HepG2 (cell line): ENCODE data around the gene MDM4. TPM values are rescaled to one million over a fixed set of nuclear protein-coding genes. Genes with fewer than 3 reads are reported as not detected.

Experiments used
- BATF2 ChIP-seq: sonication (generic); formaldehyde crosslinking; IDR thresholded peaks from 2 replicates; pipeline ENCODE4 v1.8.0; 2022; ENCODE audit warnings: mild to moderate bottlenecking, missing genetic modification reagents, moderate library complexity
- CTCF ChIP-seq: sonication (generic); formaldehyde crosslinking; IDR thresholded peaks from 2 replicates; pipeline ENCODE4 v1.5.0; 2020; ENCODE audit warnings: mild to moderate bottlenecking, missing genetic modification reagents, moderate library complexity
- FOXA3 ChIP-seq: IDR thresholded peaks from 2 replicates; pipeline ENCODE4 v1.6.1; 2016; ENCODE audit warnings: missing genetic modification reagents, missing compliant biosample characterization
- GABPB1 ChIP-seq: IDR thresholded peaks from 2 replicates; pipeline ENCODE4 v1.6.1; 2016; ENCODE audit warnings: mild to moderate bottlenecking, missing genetic modification reagents, moderate library complexity, missing compliant biosample characterization
- GMEB1 ChIP-seq: sonication (generic); formaldehyde crosslinking; IDR thresholded peaks from 2 replicates; pipeline ENCODE4 v1.5.1; 2020; ENCODE audit warnings: missing genetic modification reagents, mild to moderate bottlenecking, borderline replicate concordance
- HHEX ChIP-seq: IDR thresholded peaks from 2 replicates; pipeline ENCODE4 v1.6.1; 2016; ENCODE audit warnings: control low read depth
- HNRNPH1 ChIP-seq: fragments of 200-400 bp; formaldehyde crosslinking; optimal IDR thresholded peaks from 2 replicates; pipeline ENCODE3; 2017; ENCODE audit warnings: mild to moderate bottlenecking, low read depth, low read length
- IRF2 ChIP-seq: IDR thresholded peaks from 2 replicates; pipeline ENCODE4 v1.6.1; 2018; ENCODE audit warnings: missing genetic modification reagents, missing compliant biosample characterization
- KDM4B ChIP-seq: sonication (generic); formaldehyde crosslinking; IDR thresholded peaks from 2 replicates; pipeline ENCODE4 v1.4.0; 2020; ENCODE audit warnings: missing genetic modification reagents
- MTA1 ChIP-seq: sonication (generic); formaldehyde crosslinking; IDR thresholded peaks from 2 replicates; pipeline ENCODE4 v1.4.0; 2020; ENCODE audit warnings: missing genetic modification reagents, mild to moderate bottlenecking, borderline replicate concordance
- MYC ChIP-seq: sonication (generic); formaldehyde crosslinking; IDR thresholded peaks from 2 replicates; pipeline ENCODE4 v1.9.0; 2021; ENCODE audit warnings: missing genetic modification reagents, borderline replicate concordance
- PHF21A ChIP-seq: sonication (generic); formaldehyde crosslinking; IDR thresholded peaks from 2 replicates; pipeline ENCODE4 v1.5.0; 2020; ENCODE audit warnings: mild to moderate bottlenecking, missing genetic modification reagents
- RAD21 ChIP-seq: fragments of 450-650 bp; formaldehyde crosslinking; IDR thresholded peaks from 2 replicates; pipeline ENCODE4 v1.5.0; 2020; ENCODE audit warnings: mild to moderate bottlenecking
- REXO4 ChIP-seq: sonication (generic); formaldehyde crosslinking; IDR thresholded peaks from 2 replicates; pipeline ENCODE4 v1.8.0; 2022; ENCODE audit warnings: missing genetic modification reagents, mild to moderate bottlenecking, borderline replicate concordance
- RFXAP ChIP-seq: sonication (generic); formaldehyde crosslinking; IDR thresholded peaks from 2 replicates; pipeline ENCODE4 v1.4.0; 2020; ENCODE audit warnings: missing genetic modification reagents, borderline replicate concordance
- SIN3B ChIP-seq: fragments of 150-350 bp; IDR thresholded peaks from 2 replicates; pipeline ENCODE4 v1.6.1; 2014; ENCODE audit warnings: low read length
- SMAD3 ChIP-seq: sonication (generic); formaldehyde crosslinking; IDR thresholded peaks from 2 replicates; pipeline ENCODE4 v1.4.0; 2020; ENCODE audit warnings: missing genetic modification reagents
- TBX3 ChIP-seq: fragments of 450-650 bp; IDR thresholded peaks from 2 replicates; pipeline ENCODE4 v1.6.1; 2017; ENCODE audit warnings: antibody characterized with exemption, mild to moderate bottlenecking, inconsistent platforms, borderline replicate concordance
- TEF ChIP-seq: sonication (generic); formaldehyde crosslinking; IDR thresholded peaks from 2 replicates; pipeline ENCODE4 v1.5.0; 2020; ENCODE audit warnings: missing genetic modification reagents
- ZBTB3 ChIP-seq: sonication (generic); formaldehyde crosslinking; IDR thresholded peaks from 2 replicates; pipeline ENCODE4 v1.4.0; 2020; ENCODE audit warnings: low read depth, mild to moderate bottlenecking, moderate library complexity, missing genetic modification reagents, borderline replicate concordance
- ZFP37 ChIP-seq: sonication (generic); formaldehyde crosslinking; IDR thresholded peaks from 2 replicates; pipeline ENCODE4 v1.4.0; 2020; ENCODE audit warnings: missing genetic modification reagents, borderline replicate concordance
- ZNF329 ChIP-seq: sonication (generic); formaldehyde crosslinking; IDR thresholded peaks from 2 replicates; pipeline ENCODE4 v1.9.0; 2021; ENCODE audit warnings: low read depth, mild to moderate bottlenecking, missing genetic modification reagents
- ZNF788 ChIP-seq: sonication (generic); formaldehyde crosslinking; IDR thresholded peaks from 2 replicates; pipeline ENCODE4 v1.5.0; 2020; ENCODE audit warnings: mild to moderate bottlenecking, missing genetic modification reagents, borderline replicate concordance
- polyA plus RNA-seq, 8 experiments: library from polyadenylated mRNA; depleted of rRNA in 3 of 8; stranded (reverse) in 7 of 8; unstranded in 1 of 8; fragments of >200 nt; fragmentation: Illumina TruSeq in 4 of 8; extraction: Trizol in 4 of 8; gene quantifications; 2 replicates each; pipeline versions ENCODE4 v1.2.1 to v1.2.3, GENCODE V29; 2011 to 2016; ENCODE audit warnings: low read depth in 4 of 8, missing spikeins in 1 of 8, mixed read lengths in 1 of 8; ENCODE audit not compliant: insufficient read depth in 1 of 8
- total RNA-seq, 5 experiments: library from RNA; depleted of rRNA; stranded (reverse); fragments of >200 nt; fragmentation: Illumina TruSeq; extraction: Trizol; gene quantifications; 2 replicates each; pipeline ENCODE4 v1.2.3, GENCODE V29; 2016; ENCODE audit warnings: low read depth in 1 of 5

The MDM4 gene
- total and polyA plus RNA-seq, 2 of the 13 experiments (the other 11 are each of a cell fraction or from before 2014, with no cell fraction given), result 14.9 to 19.0 TPM

- TF ChIP-seq ZBTB3, result 0 out of 2 replicates have a peak, but pooled peaks have one; percentile 80
- 0 out of 2 replicates have a peak, but pooled peaks have one; percentile 45 for TF ChIP-seq SIN3B
- peak; percentile 87 for TF ChIP-seq BATF2 (CRISPR knock-in tag)
- TF ChIP-seq RAD21, result peak; percentile 42
- TF ChIP-seq PHF21A (CRISPR knock-in tag), result no peak; the same call in none of the 2 replicates
- peak; percentile 96 for TF ChIP-seq MYC (CRISPR knock-in tag)
- TF ChIP-seq ZNF788, result peak; percentile 87
- 0 out of 2 replicates have a peak, but pooled peaks have one; percentile 34 for TF ChIP-seq ZFP37
- peak; percentile 16; the same call in 1 of the 2 replicates for TF ChIP-seq IRF2
- peak; percentile 80; the same call in 1 of the 2 replicates for TF ChIP-seq MTA1 (CRISPR knock-in tag)
- TF ChIP-seq ZNF329 (CRISPR knock-in tag), result no peak
- peak; percentile 97 for TF ChIP-seq GABPB1 (CRISPR knock-in tag)
- TF ChIP-seq TEF (CRISPR knock-in tag), result no peak
- TF ChIP-seq CTCF (CRISPR knock-in tag), result peak; percentile 13; the same call in 1 of the 2 replicates
- no peak for TF ChIP-seq REXO4 (CRISPR knock-in tag)
- TF ChIP-seq TBX3, result peak; percentile 54; the same call in 1 of the 2 replicates
- TF ChIP-seq FOXA3 (CRISPR knock-in tag), result peak; percentile 56
- no peak for TF ChIP-seq HNRNPH1
- no peak for TF ChIP-seq HHEX (CRISPR knock-in tag)
- peak; percentile 72; the same call in 1 of the 2 replicates for TF ChIP-seq SMAD3 (CRISPR knock-in tag)
- peak; percentile 85 for TF ChIP-seq GMEB1
- TF ChIP-seq RFXAP (CRISPR knock-in tag), result peak; percentile 66; the same call in 1 of the 2 replicates
- no peak; the same call in 1 of the 2 replicates for TF ChIP-seq KDM4B (CRISPR knock-in tag)
These were observed at the start of gene MDM4 (continued) for GRCh38 chr1:204516180-204516879.
